HepG2 (cell line): ENCODE measurements around the gene NFATC2. TPM values are rescaled to one million over a fixed set of nuclear protein-coding genes. Genes with fewer than 3 reads are reported as not detected.

Source experiments
- ATAC-seq: fragments of 200-7000 bp; cut with Tn5 transposase; 3 replicates; pipeline ENCODE4 v1.9.1; 2020; ENCODE audit warnings: mild to moderate bottlenecking, moderate library complexity
- BruUV-seq: library from RNA; stranded (reverse); fragments of 400-500 nt; replicated peaks from 2 replicates; lab custom pipeline; 2021; lab: Mats Ljungman, UMichigan
- CTCF ChIA-PET: fragments of 300-600 bp; formaldehyde crosslinking; extraction: SDS; loops from one replicate; lab custom pipeline; 2021; ENCODE audit warnings: low total read pairs, inconsistent platforms, low intra/inter-chr PET ratio; lab: Yijun Ruan, JAX
- POLR2A ChIA-PET: fragments of 350-600 bp; sonication (Branson Sonifier 250); formaldehyde crosslinking; loops from one replicate; lab custom pipeline; 2020; ENCODE audit warnings: antibody characterized with exemption, inconsistent platforms; lab: Yijun Ruan, JAX
- DNase-seq: peaks from one replicate; pipeline ENCODE4 v3.0.0-alpha.2; 2015; ENCODE audit warnings: low spot score
- FAIRE-seq: peaks from 3 replicates; lab custom pipeline; 2011; peaks lifted over from hg19 to GRCh38; lab: Jason Lieb, UNC
- H2AFZ ChIP-seq: one replicate; pipeline ENCODE4 v1.6.1; 2011; ENCODE audit warnings: low read length, inconsistent platforms
- H3K27ac ChIP-seq: fragments of 300-600 bp; 3 replicates; pipeline ENCODE4 v1.8.0; 2011; ENCODE audit warnings: mixed run types, mild to moderate bottlenecking, mixed read lengths, low read length, inconsistent platforms; ENCODE audit not compliant: insufficient read depth; ENCODE audit errors: extremely low read length
- H3K27me3 ChIP-seq, 2 experiments: fragments of 200-600 bp in 1 of 2; 2 replicates in 1 of 2; 3 replicates in 1 of 2; pipeline versions ENCODE4 v1.6.0 to v1.8.0; 2011; ENCODE audit warnings: low read length in 2 of 2, mild to moderate bottlenecking in 2 of 2, moderate library complexity in 2 of 2, inconsistent platforms in 1 of 2; ENCODE audit not compliant: insufficient read depth in 2 of 2, control insufficient read depth in 1 of 2
- H3K36me3 ChIP-seq, 2 experiments: fragments of 200-600 bp in 1 of 2; replicated peaks in 1 of 2; 2 replicates in 1 of 2; 3 replicates in 1 of 2; pipeline versions ENCODE4 v1.5.1 to v1.8.0; 2011; ENCODE audit warnings: low read length in 2 of 2, inconsistent platforms in 1 of 2; ENCODE audit not compliant: insufficient read depth in 2 of 2, control insufficient read depth in 1 of 2
- H3K4me1 ChIP-seq: 2 replicates; pipeline ENCODE4 v1.5.1; 2012; ENCODE audit warnings: low read length, inconsistent platforms; ENCODE audit not compliant: insufficient read depth
- H3K4me2 ChIP-seq: 2 replicates; pipeline ENCODE4 v1.6.0; 2011; ENCODE audit warnings: low read depth, low read length, inconsistent platforms
- H3K4me3 ChIP-seq, 3 experiments: fragments of 200-600 bp in 1 of 3; sonication (generic), shearing (Covaris generic) in 1 of 3; replicated peaks in 1 of 3; 2 replicates each; pipeline ENCODE4 v1.5.1; 2011 to 2016; ENCODE audit warnings: low read length in 3 of 3, inconsistent platforms in 2 of 3, low read depth in 2 of 3, mild to moderate bottlenecking in 2 of 3, control low read depth in 1 of 3, mixed read lengths in 1 of 3; ENCODE audit not compliant: insufficient read depth in 1 of 3
- H3K79me2 ChIP-seq: one replicate; pipeline ENCODE4 v1.6.1; 2011; ENCODE audit warnings: low read length, inconsistent platforms; ENCODE audit not compliant: insufficient read depth
- H3K9ac ChIP-seq: 2 replicates; pipeline ENCODE4 v1.6.0; 2011; ENCODE audit warnings: mild to moderate bottlenecking, low read depth, low read length, inconsistent platforms; ENCODE audit not compliant: insufficient read depth
- H3K9me3 ChIP-seq: 2 replicates; pipeline ENCODE4 v1.5.1; 2012; ENCODE audit warnings: mild to moderate bottlenecking, low read length
- H4K20me1 ChIP-seq: 2 replicates; pipeline ENCODE4 v1.6.0; 2011; ENCODE audit warnings: inconsistent platforms, mild to moderate bottlenecking, low read length, moderate library complexity; ENCODE audit not compliant: insufficient read depth
- RFX5 ChIP-seq: IDR thresholded peaks from 2 replicates; pipeline ENCODE4 v1.6.1; 2011; ENCODE audit warnings: low read depth, low read length, improper control_type of control experiment
- RNF2 ChIP-seq: fragments of 450-650 bp; conservative IDR thresholded peaks from 2 replicates; pipeline ENCODE4 v1.6.1; 2016; ENCODE audit warnings: low read depth
- SP5 ChIP-seq: IDR thresholded peaks from 2 replicates; pipeline ENCODE4 v1.6.1; 2016; ENCODE audit warnings: low read depth, borderline replicate concordance
- TBL1XR1 ChIP-seq: fragments of 150-350 bp; IDR thresholded peaks from 2 replicates; pipeline ENCODE4 v1.6.1; 2014; ENCODE audit warnings: borderline replicate concordance, low read length; ENCODE audit not compliant: partially characterized antibody
- TEAD2 ChIP-seq: sonication (generic); formaldehyde crosslinking; IDR thresholded peaks from 2 replicates; pipeline ENCODE4 v1.9.0; 2021; ENCODE audit warnings: missing genetic modification reagents
- TMF1 ChIP-seq: sonication (generic); formaldehyde crosslinking; IDR thresholded peaks from 2 replicates; pipeline ENCODE4 v1.8.1; 2022; ENCODE audit warnings: low read depth, missing genetic modification reagents
- ZBTB42 ChIP-seq: sonication (generic); formaldehyde crosslinking; IDR thresholded peaks from 2 replicates; pipeline ENCODE4 v1.5.0; 2020; ENCODE audit warnings: mild to moderate bottlenecking, missing genetic modification reagents
- ZNF3 ChIP-seq: IDR thresholded peaks from 2 replicates; pipeline ENCODE4 v1.7.0; 2017; ENCODE audit warnings: inconsistent platforms
- ZNF605 ChIP-seq: sonication (generic); formaldehyde crosslinking; IDR thresholded peaks from 2 replicates; pipeline ENCODE4 v1.8.0; 2022; ENCODE audit warnings: mild to moderate bottlenecking, missing genetic modification reagents
- WGBS: methylation state at CpG from one replicate; pipeline ENCODE4 v1.1.6; 2017; ENCODE audit warnings: low lambda C conversion rate; 5-methylcytosine and 5-hydroxymethylcytosine counted together
- in situ Hi-C: cut with HindIII; loops from 2 replicates; pipeline ENCODE4 v1.10.0; 2017; ENCODE audit warnings: low pct_unique_long_range_greater_than_20kb; ENCODE audit not compliant: extremely low pct_ligation_motif_present
- intact Hi-C: fragments of 100-400 bp; cut with micrococcal nuclease; formaldehyde crosslinking; loops from one replicate; pipeline ENCODE4 v1.10.0; 2022; ENCODE audit not compliant: unreplicated experiment
- polyA plus RNA-seq, 8 experiments: library from polyadenylated mRNA; depleted of rRNA in 3 of 8; stranded (reverse) in 7 of 8; unstranded in 1 of 8; fragments of >200 nt; fragmentation: Illumina TruSeq in 4 of 8; extraction: Trizol in 4 of 8; gene quantifications; 2 replicates each; pipeline versions ENCODE4 v1.2.1 to v1.2.3, GENCODE V29; 2011 to 2016; ENCODE audit warnings: low read depth in 4 of 8, missing spikeins in 1 of 8, mixed read lengths in 1 of 8; ENCODE audit not compliant: insufficient read depth in 1 of 8
- total RNA-seq, 5 experiments: library from RNA; depleted of rRNA; stranded (reverse); fragments of >200 nt; fragmentation: Illumina TruSeq; extraction: Trizol; gene quantifications; 2 replicates each; pipeline ENCODE4 v1.2.3, GENCODE V29; 2016; ENCODE audit warnings: low read depth in 1 of 5
- TF ChIP-seq, protein P1 (sequence below): sonication (generic); formaldehyde crosslinking; IDR thresholded peaks from 2 replicates; pipeline ENCODE4 v1.4.0; 2020; ENCODE audit warnings: mild to moderate bottlenecking, missing genetic modification reagents
- TF ChIP-seq, protein P2 (sequence below), 2 experiments: fragments of 450-650 bp in 1 of 2; sonication (generic) in 1 of 2; formaldehyde crosslinking in 1 of 2; IDR thresholded peaks; 2 replicates each; pipeline versions ENCODE4 v1.6.1 to v1.8.0; 2016 to 2022; ENCODE audit warnings: antibody characterized with exemption in 1 of 2, mild to moderate bottlenecking in 1 of 2, missing genetic modification reagents in 1 of 2

NFATC2 gene
- total and polyA plus RNA-seq, 2 of the 13 experiments (the other 11 are each of a cell fraction or from before 2014, with no cell fraction given) = 1.9 to 3.3 TPM

DNA sequence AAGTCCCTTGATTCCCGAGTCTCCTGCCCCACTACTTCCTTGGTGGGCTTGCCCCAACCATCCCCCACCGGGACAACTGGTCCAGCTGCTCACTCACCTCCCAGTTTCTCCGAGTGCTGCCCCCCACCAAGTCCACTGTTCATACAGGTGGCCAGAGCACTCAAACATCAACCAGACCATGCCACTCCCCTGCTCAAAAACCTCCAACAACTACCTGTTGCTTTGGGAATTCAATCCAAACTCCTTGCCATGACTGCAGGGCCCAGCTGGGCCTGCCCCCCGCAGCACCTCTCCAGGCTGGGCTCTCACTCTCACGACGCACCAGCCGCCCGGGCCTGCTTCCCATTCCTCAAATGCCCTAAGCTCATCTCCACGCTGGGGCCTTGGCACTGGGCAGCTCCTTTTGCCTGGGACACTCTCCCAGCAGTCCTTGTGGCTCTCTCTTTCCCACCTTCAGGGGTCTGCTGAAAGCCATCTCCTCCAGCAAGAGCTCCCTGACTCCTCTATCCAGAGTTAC is 97.5 kb downstream of the NFATC2 start:
- in situ Hi-C loops (no loop called here), intact Hi-C loops (loop anchor here (2.0 kb wide), 1 partner anchor 96 kb away; no protein-coding TSS in a partner anchor)
- 94% methylated on average over 9 of the region's 9 CpGs for WGBS
- H3K79me2 ChIP-seq = no peaks in the 10 kb centered on the region
- H3K4me3 ChIP-seq = no peak overlapping the region
- H3K36me3 ChIP-seq = peaks cover 0 to 9% of the 10 kb centered on the region in 2 experiments; a peak in 1 of 5 replicates
- H3K27me3 ChIP-seq = no peaks in the 10 kb centered on the region
- BruUV-seq = no TSS peak
- FAIRE-seq (no peak), ATAC-seq (no peak), DNase-seq (no peak)
- H3K9ac ChIP-seq = no peak overlapping the region
- no peak overlapping the region for H3K4me2 ChIP-seq
- H3K27ac ChIP-seq = no peak overlapping the region
- ChIA-PET CTCF (no interaction called here), POLR2A (no interaction called here)
- no peaks in the 10 kb centered on the region for H3K9me3 ChIP-seq
- no peak overlapping the region for H2AFZ ChIP-seq
- peaks cover 23% of the 10 kb centered on the region for H3K4me1 ChIP-seq
- peaks cover 8% of the 10 kb centered on the region; the same call in 1 of the 2 replicates for H4K20me1 ChIP-seq
- TF ChIP-seq, protein P1, sequence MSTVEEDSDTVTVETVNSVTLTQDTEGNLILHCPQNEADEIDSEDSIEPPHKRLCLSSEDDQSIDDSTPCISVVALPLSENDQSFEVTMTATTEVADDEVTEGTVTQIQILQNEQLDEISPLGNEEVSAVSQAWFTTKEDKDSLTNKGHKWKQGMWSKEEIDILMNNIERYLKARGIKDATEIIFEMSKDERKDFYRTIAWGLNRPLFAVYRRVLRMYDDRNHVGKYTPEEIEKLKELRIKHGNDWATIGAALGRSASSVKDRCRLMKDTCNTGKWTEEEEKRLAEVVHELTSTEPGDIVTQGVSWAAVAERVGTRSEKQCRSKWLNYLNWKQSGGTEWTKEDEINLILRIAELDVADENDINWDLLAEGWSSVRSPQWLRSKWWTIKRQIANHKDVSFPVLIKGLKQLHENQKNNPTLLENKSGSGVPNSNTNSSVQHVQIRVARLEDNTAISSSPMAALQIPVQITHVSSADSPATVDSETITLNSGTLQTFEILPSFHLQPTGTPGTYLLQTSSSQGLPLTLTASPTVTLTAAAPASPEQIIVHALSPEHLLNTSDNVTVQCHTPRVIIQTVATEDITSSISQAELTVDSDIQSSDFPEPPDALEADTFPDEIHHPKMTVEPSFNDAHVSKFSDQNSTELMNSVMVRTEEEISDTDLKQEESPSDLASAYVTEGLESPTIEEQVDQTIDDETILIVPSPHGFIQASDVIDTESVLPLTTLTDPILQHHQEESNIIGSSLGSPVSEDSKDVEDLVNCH (CRISPR knock-in tag) = no peak
- TF ChIP-seq ZBTB42 (CRISPR knock-in tag) = no peak
- no peak for TF ChIP-seq RNF2
- no peak for TF ChIP-seq ZNF3 (CRISPR knock-in tag)
- TF ChIP-seq, protein P2, sequence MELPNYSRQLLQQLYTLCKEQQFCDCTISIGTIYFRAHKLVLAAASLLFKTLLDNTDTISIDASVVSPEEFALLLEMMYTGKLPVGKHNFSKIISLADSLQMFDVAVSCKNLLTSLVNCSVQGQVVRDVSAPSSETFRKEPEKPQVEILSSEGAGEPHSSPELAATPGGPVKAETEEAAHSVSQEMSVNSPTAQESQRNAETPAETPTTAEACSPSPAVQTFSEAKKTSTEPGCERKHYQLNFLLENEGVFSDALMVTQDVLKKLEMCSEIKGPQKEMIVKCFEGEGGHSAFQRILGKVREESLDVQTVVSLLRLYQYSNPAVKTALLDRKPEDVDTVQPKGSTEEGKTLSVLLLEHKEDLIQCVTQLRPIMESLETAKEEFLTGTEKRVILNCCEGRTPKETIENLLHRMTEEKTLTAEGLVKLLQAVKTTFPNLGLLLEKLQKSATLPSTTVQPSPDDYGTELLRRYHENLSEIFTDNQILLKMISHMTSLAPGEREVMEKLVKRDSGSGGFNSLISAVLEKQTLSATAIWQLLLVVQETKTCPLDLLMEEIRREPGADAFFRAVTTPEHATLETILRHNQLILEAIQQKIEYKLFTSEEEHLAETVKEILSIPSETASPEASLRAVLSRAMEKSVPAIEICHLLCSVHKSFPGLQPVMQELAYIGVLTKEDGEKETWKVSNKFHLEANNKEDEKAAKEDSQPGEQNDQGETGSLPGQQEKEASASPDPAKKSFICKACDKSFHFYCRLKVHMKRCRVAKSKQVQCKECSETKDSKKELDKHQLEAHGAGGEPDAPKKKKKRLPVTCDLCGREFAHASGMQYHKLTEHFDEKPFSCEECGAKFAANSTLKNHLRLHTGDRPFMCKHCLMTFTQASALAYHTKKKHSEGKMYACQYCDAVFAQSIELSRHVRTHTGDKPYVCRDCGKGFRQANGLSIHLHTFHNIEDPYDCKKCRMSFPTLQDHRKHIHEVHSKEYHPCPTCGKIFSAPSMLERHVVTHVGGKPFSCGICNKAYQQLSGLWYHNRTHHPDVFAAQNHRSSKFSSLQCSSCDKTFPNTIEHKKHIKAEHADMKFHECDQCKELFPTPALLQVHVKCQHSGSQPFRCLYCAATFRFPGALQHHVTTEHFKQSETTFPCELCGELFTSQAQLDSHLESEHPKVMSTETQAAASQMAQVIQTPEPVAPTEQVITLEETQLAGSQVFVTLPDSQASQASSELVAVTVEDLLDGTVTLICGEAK (IDR thresholded peaks at IDR 0.05) = no peak
- TF ChIP-seq, protein P2 (CRISPR knock-in tag; IDR thresholded peaks at IDR 0.05) = no peak
- no peak for TF ChIP-seq ZNF605
- no peak for TF ChIP-seq SP5 (CRISPR knock-in tag)
- TF ChIP-seq TMF1 (CRISPR knock-in tag) = no peak
- no peak for TF ChIP-seq TBL1XR1
- no peak for TF ChIP-seq RFX5
- no peak for TF ChIP-seq TEAD2 (CRISPR knock-in tag)
